ENCODE measurements around the gene TAF1D. TPM values are rescaled to one million over a fixed set of nuclear protein-coding genes. Genes with fewer than 3 reads are reported as not detected.
"Not testable (repeated sequence)": the region's sequence is repeated elsewhere in the genome, so short reads cannot be mapped to it uniquely, and the experiment has no call there.

TAF1D gene, protein sequence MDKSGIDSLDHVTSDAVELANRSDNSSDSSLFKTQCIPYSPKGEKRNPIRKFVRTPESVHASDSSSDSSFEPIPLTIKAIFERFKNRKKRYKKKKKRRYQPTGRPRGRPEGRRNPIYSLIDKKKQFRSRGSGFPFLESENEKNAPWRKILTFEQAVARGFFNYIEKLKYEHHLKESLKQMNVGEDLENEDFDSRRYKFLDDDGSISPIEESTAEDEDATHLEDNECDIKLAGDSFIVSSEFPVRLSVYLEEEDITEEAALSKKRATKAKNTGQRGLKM
- total RNA-seq (100 to 1,000 TPM; 210 to 215 TPM), polyA plus RNA-seq (10 to 100 TPM; 22.3 to 25.3 (median 22.4) TPM), total RNA-seq (132 to 289 (median 166) reads per million in 6 experiments)

DNA sequence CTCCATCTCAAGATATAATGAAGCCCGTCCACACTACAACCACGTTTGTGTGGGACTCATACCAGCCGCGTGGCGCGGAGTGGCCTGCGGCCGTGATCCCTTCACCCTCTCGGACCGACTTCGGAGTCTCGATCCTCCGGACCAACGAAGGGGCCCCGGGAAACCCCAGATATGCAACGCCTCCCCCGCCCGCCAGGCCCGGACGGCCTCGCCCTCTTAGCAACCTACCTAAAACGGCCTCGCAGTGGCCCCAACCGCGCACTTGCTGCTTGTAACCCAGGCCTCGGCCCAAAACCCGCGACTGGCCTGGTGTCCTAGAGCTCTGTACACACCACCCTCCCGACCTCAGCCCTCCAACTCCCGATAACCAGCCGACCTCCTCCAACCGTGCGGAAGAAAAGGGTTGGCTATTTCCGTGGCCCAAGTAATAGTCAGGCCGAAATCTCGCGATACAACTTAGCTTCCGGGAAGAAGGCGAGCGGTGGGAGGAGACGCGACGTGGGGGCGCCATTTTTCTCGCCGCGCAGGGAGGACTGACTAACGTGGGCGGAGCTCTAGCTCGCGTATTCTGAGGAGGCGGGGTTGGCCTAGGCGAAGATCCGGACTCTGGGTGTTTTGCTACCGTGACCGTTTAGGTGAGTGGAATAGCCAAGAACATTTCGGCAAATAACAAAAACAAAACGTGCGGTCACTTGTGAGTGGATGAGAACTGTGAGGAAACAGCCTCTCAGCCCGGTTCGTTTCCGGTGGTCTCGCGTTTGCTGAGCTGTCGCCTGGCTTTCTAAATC, at the start of gene TAF1D, which contains the start of gene C11orf54:
TSS of gene TAF1D (minus strand) at position 402 of the 788 bp plus-strand sequence. CDS start 2,191 bp downstream, outside the sequence.
TSS of gene C11orf54 (plus strand) at position 579 of the 788 bp plus-strand sequence. CDS start 5,722 bp downstream, outside the sequence.
- H3K36me3 Mint-ChIP-seq = peaks cover 0 to 50% (median 29%) of the 10 kb centered on the region in 3 donors
- peak within 1 kb of the TSS; percentile 95 to 100 (median 100) for H3K4me3 Mint-ChIP-seq
- no peaks in the 10 kb centered on the region for H3K9me3 Mint-ChIP-seq
- peak within 1 kb of the TSS; percentile 99 to 100 (median 99) for H3K27ac Mint-ChIP-seq
- H3K4me1 Mint-ChIP-seq = peaks cover 23 to 73% (median 68%) of the 10 kb centered on the region in 4 donors
- no peaks in the 10 kb centered on the region for H3K27me3 Mint-ChIP-seq
- peak; percentile 86 to 99 (median 97) for DNase-seq
- ATAC-seq = peak; percentile 87 to 89
- POLR2A ChIA-PET = interaction anchor here (0.6 to 5.3 kb wide), 21 partner anchors 9 to 1490 kb away, joined by 3 to 118 read pairs (median 4); partner anchors contain the start of genes CEP295, MED17, PANX1 and SESN3

DNA sequence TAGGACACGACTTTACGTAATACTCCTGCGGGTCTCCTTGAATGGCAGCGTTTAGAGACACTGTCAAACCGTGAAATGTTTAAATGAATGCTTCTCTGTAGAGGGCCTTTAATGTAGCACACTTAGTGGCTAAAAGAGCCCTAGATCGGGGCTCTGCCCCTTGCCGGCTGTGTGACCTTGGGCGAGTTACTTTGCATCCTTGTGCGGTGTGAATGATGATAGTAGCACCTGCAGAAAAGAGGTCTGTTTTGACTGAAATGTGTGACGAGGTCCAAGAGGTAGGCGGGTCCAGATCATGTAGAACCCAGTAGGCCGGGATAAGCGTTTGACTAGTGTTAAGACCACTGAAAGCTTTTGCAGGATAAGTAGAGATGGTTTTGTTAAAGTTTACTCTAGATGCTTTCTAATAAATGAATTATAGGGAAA, 43.7 kb upstream of the TAF1D start:
- peak overlapping the region; percentile 90 to 99 (median 96) for H3K27ac Mint-ChIP-seq
- no peak for DNase-seq
- no peaks in the 10 kb centered on the region for H3K9me3 Mint-ChIP-seq
- POLR2A ChIA-PET = interaction anchor here (5.7 kb wide), 1 partner anchor 45 kb away, joined by 118 read pairs; the partner anchor contains the start of genes C11orf54 and TAF1D
- H3K4me1 Mint-ChIP-seq = peaks cover 21 to 53% (median 42%) of the 10 kb centered on the region in 4 donors
- H3K27me3 Mint-ChIP-seq = no peaks in the 10 kb centered on the region
- H3K4me3 Mint-ChIP-seq = peak overlapping the region; percentile 85 to 100 (median 99)
- H3K36me3 Mint-ChIP-seq = peaks cover 2 to 40% (median 7%) of the 10 kb centered on the region in 3 donors
- no peak for ATAC-seq

DNA sequence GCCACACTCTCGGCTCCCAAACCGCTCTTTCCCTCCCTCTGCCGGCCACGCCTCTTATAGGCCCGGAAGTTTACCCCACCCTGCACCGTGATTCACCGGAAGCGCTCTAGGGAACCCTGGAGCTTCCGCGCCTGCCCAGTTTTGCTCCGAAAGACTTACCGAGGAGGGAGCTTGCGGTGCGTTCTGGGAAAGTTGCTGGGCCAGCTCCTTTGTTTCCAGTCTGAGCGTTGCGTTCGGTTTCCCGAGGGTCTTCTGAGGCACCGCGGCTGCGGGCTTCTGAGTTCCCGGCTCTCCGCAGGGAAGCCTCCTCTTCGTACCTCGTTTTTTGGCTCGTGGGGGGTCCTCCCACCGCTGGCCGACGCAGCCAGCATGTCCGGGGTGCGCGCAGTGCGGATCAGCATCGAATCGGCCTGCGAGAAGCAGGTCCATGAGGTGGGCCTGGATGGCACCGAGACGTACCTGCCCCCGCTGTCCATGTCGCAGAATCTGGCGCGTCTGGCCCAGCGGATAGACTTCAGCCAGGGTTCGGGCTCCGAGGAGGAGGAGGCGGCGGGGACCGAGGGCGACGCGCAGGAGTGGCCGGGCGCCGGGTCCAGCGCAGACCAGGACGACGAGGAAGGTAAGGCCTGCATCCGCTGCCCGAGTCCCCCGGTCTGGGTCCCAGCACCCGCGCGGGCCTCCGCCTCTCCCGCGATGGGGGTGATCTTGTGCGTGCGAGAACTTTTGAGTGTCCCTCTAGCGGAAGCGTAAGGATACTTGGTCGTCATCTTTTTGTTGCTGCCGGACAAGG, 43.0 kb upstream of the TAF1D start, which contains the start of gene MED17:
TSS of gene MED17 (plus strand) at position 138 of the 790 bp plus-strand sequence. CDS start at position 370, 232 bp downstream.
- Mint-ChIP-seq H3K4me1 (peaks cover 21 to 52% (median 42%) of the 10 kb centered on the region in 4 donors), H3K27ac (peak within 1 kb of the TSS; percentile 90 to 99 (median 96))
- peak; percentile 72 to 92 (median 84) for DNase-seq

DNA sequence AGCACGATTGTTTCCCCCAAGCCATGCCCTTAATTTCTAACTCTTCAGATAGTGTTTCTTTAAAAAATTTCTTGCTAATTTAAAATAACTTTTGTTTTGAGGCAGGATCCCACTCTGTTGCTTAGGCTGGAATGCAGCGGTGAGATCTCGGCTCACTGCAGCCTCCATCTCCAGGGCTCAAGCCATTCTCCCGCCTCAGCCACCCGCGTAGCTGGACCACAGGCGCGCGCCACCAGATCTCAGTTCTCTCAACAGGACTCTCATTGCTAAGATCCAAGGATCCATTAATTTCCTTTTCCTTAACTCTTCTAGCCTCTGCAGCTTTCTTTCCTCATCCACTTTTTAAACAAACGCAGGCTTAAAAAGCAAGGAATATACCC, 42.5 kb upstream of the TAF1D start:
- H3K4me1 Mint-ChIP-seq = peaks cover 20 to 50% (median 41%) of the 10 kb centered on the region in 4 donors
- POLR2A ChIA-PET = interaction anchor here (0.6 to 5.7 kb wide), 13 partner anchors 18 to 1306 kb away, joined by 3 to 118 read pairs (median 3); partner anchors contain the start of genes ANKRD49, C11orf54, ENDOD1 and TAF1D
- no peaks in the 10 kb centered on the region for H3K9me3 Mint-ChIP-seq
- peak overlapping the region; percentile 90 to 99 (median 96) for H3K27ac Mint-ChIP-seq
- peak overlapping the region; percentile 85 to 100 (median 99) for H3K4me3 Mint-ChIP-seq
- H3K36me3 Mint-ChIP-seq = peaks cover 5 to 30% (median 7%) of the 10 kb centered on the region in 3 donors
- no peaks in the 10 kb centered on the region for H3K27me3 Mint-ChIP-seq
- DNase-seq (no peak), ATAC-seq (peak; percentile 15 to 29)

More for the DNA sequence above, 43.0 kb upstream of the TAF1D start, which contains the start of gene MED17:
- POLR2A ChIA-PET = interaction anchor here (0.6 to 5.7 kb wide), 12 partner anchors 19 to 1306 kb away, joined by 3 to 118 read pairs (median 3); partner anchors contain the start of genes ANKRD49, C11orf54, ENDOD1 and TAF1D
- Mint-ChIP-seq H3K9me3 (no peaks in the 10 kb centered on the region), H3K4me3 (peak within 1 kb of the TSS; percentile 85 to 100 (median 99)), H3K27me3 (no peaks in the 10 kb centered on the region), H3K36me3 (peaks cover 5 to 34% (median 7%) of the 10 kb centered on the region in 3 donors)
- peak; percentile 95 for ATAC-seq

DNA sequence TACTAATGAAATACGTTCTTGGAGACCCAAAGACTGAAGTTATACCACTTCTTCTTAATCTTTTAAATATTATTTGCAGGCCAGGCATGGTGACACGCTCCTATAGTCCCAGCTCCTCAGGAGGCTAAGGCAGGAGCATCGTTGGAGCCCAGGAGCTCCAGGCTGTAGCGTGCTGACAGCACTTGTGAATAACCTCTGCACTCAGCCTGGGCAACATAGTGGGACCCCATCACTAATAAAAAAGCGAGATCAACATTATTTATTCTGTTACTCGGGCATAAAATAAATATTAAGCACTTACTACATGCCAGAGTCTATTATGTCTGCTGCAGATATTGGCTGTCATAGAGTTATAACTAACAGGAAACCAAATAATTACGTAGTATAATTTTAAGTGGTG, 42.1 kb upstream of the TAF1D start:
- Mint-ChIP-seq H3K4me3 (peak overlapping the region; percentile 85 to 100 (median 99)), H3K27ac (peak overlapping the region in 8 of 10 donors; percentile 90 to 99 (median 96)), H3K27me3 (no peaks in the 10 kb centered on the region), H3K36me3 (peaks cover 5 to 27% (median 7%) of the 10 kb centered on the region in 3 donors), H3K4me1 (peaks cover 19 to 48% (median 40%) of the 10 kb centered on the region in 4 donors), H3K9me3 (no peaks in the 10 kb centered on the region)
- ATAC-seq = peak in 1 of 2 donors; percentile 2
- no peak for DNase-seq
- POLR2A ChIA-PET = interaction anchor here (0.8 to 5.7 kb wide), 4 partner anchors 25 to 1307 kb away, joined by 3 to 118 read pairs (median 3); partner anchors contain the start of genes ANKRD49, C11orf54, ENDOD1 and TAF1D

DNA sequence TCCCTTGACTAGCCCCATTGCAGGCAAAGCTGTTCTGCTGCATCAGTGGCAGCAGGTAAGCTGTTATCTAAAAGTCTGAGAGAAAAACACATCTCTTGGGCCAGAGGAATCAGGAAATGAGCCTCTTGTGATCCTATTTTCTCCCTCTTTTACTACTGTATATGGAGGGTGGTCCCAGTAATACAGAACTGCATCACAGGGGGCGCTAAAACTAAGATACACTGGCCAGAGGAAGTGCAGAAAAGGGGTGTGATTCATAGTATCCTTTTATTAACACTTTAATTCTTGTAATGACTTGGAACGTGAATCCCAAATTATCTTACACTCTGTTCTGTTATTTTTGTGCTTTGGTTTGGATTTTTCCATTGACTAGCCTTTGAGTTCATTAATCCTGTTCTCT, 34.0 kb upstream of the TAF1D start:
- POLR2A ChIA-PET = no interaction called here
- ATAC-seq (no peak), DNase-seq (no peak)
- H3K4me3 Mint-ChIP-seq = no peak overlapping the region
- no peaks in the 10 kb centered on the region for H3K4me1 Mint-ChIP-seq
- no peaks in the 10 kb centered on the region for H3K27me3 Mint-ChIP-seq
- H3K27ac Mint-ChIP-seq = no peak overlapping the region
- H3K9me3 Mint-ChIP-seq = no peaks in the 10 kb centered on the region
- H3K36me3 Mint-ChIP-seq = peaks cover 0 to 7% (median 0%) of the 10 kb centered on the region in 3 donors

DNA sequence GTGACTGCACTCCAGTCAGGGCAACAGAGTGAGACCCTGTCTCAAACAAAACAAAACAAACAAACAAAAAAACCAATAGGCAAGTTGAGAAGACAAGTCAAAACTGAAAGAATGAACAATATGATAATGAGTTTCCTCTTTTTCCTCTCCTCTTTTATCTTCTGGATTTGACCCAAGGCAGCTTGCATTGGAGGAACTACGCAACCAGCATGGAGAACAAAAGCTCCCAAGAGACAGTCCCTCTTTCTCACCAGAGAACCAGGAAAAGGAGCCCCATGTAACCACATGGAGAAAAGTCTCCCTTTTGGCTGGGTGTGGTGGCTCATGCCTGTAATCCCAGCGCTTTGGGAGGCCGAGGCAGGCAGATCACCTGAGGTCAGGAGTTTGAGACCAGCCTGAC, 33.3 kb upstream of the TAF1D start:
- H3K9me3 Mint-ChIP-seq, H3K27me3 Mint-ChIP-seq, H3K27ac Mint-ChIP-seq, POLR2A ChIA-PET, ATAC-seq, DNase-seq, H3K36me3 Mint-ChIP-seq, H3K4me1 Mint-ChIP-seq, H3K4me3 Mint-ChIP-seq: not testable (repeated sequence)

DNA sequence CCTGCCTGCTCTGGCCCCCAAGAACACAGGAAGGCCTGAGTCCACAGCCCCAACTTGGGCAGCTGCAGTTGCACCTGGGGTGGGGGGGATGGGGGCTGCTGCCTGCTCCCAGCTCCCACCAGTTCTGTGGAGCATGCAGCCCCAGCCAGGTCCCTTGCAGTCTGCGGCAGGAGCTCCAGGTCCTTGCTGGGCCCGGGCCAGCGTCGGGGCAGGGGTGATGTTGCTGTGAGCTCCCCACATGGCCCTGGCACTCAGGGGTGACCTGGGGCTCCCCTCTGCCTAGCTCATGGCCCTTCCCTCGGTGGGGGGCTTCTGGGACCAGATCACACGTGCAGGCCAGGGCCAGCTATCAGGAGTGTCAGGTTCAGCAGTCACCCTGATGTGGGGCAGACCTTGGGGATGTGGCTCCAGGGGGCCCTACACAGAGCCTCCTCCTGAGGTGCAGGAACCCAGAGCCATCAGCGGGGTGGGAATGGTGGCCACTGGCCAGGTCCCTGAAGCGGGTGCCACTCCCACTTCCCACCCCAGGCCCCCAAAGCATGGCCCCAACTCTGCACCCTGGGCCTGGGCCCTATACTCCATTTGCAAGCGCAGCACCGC, 32.4 kb upstream of the TAF1D start:
- no peaks in the 10 kb centered on the region for H3K27me3 Mint-ChIP-seq
- no peak overlapping the region for H3K4me3 Mint-ChIP-seq
- no peak overlapping the region for H3K27ac Mint-ChIP-seq
- DNase-seq = no peak
- POLR2A ChIA-PET = interaction anchor here (1.1 kb wide), 1 partner anchor 33 kb away, joined by 4 read pairs; the partner anchor contains the start of genes C11orf54 and TAF1D
- peaks cover 0 to 4% (median 0%) of the 10 kb centered on the region in 3 donors for H3K36me3 Mint-ChIP-seq
- H3K4me1 Mint-ChIP-seq = no peaks in the 10 kb centered on the region
- no peak for ATAC-seq
- no peaks in the 10 kb centered on the region for H3K9me3 Mint-ChIP-seq

DNA sequence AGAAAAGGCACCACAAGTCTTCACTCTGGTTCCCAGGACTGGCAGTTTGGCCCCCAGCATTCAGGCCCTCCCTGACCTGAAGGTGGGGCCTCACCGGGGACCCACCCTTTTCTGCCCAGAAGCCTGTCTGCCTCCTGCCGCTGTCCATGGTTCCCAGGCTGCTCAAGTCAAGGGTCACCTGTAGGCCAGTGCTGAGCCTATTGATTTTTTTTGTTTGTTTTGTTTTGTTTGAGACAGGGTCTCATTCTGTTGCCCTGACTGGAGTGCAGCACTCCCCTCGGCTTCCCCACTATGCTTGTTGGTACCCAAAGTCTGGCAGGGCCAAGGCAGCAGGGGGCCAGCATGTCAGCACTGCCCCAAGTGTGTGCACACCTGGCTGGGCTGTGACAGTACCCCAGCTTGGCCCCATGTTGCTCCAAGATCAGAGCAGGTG, 31.8 kb upstream of the TAF1D start:
- ATAC-seq = no peak
- POLR2A ChIA-PET = interaction anchor here (0.5 to 1.1 kb wide), 2 partner anchors 32 to 1334 kb away, joined by 3 to 4 read pairs; partner anchors contain the start of genes C11orf54 and TAF1D
- Mint-ChIP-seq H3K4me3 (no peak overlapping the region), H3K27ac (no peak overlapping the region), H3K9me3 (peaks cover 0 to under 1% (median 0%) of the 10 kb centered on the region in 9 donors), H3K27me3 (no peaks in the 10 kb centered on the region), H3K4me1 (no peaks in the 10 kb centered on the region), H3K36me3 (peaks cover 0 to 4% (median 0%) of the 10 kb centered on the region in 3 donors)
- DNase-seq = no peak

DNA sequence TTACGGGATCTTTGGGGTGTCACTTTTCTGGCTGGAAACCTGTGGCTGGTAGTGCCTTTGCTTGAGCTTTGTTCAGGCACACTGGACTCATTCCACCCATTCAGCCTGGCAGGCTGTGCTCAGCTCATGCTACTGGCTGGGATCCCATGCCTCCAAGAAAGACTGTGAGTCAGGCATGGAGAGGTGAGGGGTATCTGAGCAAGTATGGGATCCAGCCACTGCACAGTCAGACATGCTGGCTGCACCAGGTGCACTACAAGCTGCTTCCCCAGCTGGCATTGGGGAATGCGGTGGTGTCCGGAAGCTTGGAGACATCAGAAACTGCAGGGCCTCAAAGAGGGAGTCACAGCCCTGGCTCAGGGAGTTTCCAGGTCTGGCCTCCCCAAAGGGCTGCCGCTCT, 30.8 kb upstream of the TAF1D start:
- H3K36me3 Mint-ChIP-seq = peaks cover 0 to 4% (median 0%) of the 10 kb centered on the region in 3 donors
- no peak for DNase-seq
- no peaks in the 10 kb centered on the region for H3K4me1 Mint-ChIP-seq
- no peak overlapping the region for H3K27ac Mint-ChIP-seq
- POLR2A ChIA-PET = no interaction called here
- no peak overlapping the region for H3K4me3 Mint-ChIP-seq
- no peaks in the 10 kb centered on the region for H3K27me3 Mint-ChIP-seq
- H3K9me3 Mint-ChIP-seq = peaks cover 0 to 2% (median 0%) of the 10 kb centered on the region in 9 donors
- ATAC-seq = no peak

DNA sequence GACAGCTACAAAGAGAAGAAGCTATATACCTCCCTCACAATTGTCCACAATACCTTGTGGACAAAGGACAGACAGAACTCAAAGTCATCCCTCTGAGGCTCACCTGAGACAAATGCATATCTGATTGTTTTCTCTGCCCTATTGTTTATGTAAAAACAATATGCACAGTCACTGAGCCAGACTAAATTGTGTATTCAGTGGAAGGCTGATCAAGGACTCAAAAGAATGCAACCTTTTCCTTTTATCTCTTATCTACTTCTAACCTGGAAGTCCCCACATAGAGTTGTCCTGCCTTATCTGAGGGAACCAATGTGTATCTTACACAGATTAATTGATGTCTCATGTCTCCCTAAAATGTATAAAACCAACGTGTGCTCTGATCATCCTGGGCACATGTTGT, 28.9 kb upstream of the TAF1D start:
- H3K9me3 Mint-ChIP-seq = peaks cover 0 to 2% (median 0%) of the 10 kb centered on the region in 9 donors
- DNase-seq (no peak), ATAC-seq (no peak)
- POLR2A ChIA-PET = no interaction called here
- H3K4me3 Mint-ChIP-seq = no peak overlapping the region
- H3K27ac Mint-ChIP-seq = no peak overlapping the region
- H3K4me1 Mint-ChIP-seq = no peaks in the 10 kb centered on the region
- H3K27me3 Mint-ChIP-seq = no peaks in the 10 kb centered on the region
- peaks cover 0 to 4% (median 2%) of the 10 kb centered on the region in 3 donors for H3K36me3 Mint-ChIP-seq

Data from naive thymus-derived CD8-positive, alpha-beta T cell (primary cell).